ENCODE measurements around the gene SPTLC1. TPM values are rescaled to one million over a fixed set of nuclear protein-coding genes. Genes with fewer than 3 reads are reported as not detected.

Gene SPTLC1
- total and polyA plus RNA-seq, 2 donors (not counting 1 experiment from before 2014, with no cell fraction given) = 26.6 to 53.5 TPM

DNA sequence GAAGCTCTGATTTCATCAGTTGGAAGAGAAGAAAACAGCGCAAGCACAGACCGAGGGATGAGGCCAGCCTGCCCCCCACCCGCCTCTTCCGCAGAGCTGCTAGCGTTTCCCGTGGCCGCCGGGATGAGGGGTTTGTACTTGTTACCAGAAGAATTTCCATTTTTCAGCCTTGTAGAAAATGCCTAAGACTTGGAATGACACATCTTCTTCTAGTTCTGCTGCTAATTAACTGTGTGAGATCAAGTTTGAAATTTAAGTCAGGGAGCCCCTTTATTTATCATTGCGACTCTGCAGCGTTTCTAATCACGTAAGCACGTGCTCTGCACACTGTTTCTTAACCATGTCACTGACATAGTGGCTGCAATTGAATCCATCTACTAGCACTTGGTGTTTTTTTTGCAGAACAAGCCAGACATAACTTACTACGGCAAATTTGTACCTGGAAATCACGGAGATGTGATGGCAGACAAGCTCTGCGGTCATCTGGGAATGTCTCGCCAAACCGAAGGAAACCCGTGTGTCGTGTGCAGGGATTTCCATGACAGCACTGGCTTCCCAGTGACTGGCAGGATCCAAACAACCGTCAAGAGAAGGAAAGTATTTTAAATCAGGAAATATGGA lies 123.4 kb downstream of the SPTLC1 start:
- Histone ChIP-seq H3K36me3 (replicated peaks in 1 of 2; ENCODE audit: control extremely low read depth in 1 of 2, control insufficient read depth in 1 of 2, extremely low read depth in 1 of 2, insufficient read depth in 2 of 2, low read length in 1 of 2) (no peaks in the 10 kb centered on the region), H3K79me2 (ENCODE audit: control insufficient read depth, insufficient read depth, low read length) (no peaks in the 10 kb centered on the region), H3K27ac (ENCODE audit: low read length in 2 of 2) (no peak overlapping the region), H3K27me3 (replicated peaks in 1 of 4; ENCODE audit: control extremely low read depth in 1 of 4, control insufficient read depth in 3 of 4, insufficient read depth in 4 of 4, low read length in 3 of 4) (no peaks in the 10 kb centered on the region), H3K4me3 (ENCODE audit: control extremely low read depth in 1 of 5, extremely low read depth in 1 of 5, insufficient read depth in 1 of 5, low read depth in 2 of 5, low read length in 4 of 5) (no peak overlapping the region), H3K9me3 (ENCODE audit: control extremely low read depth in 1 of 3, control insufficient read depth in 2 of 3, insufficient read depth in 1 of 3, low read length in 2 of 3) (no peaks in the 10 kb centered on the region), H3K4me2 (replicated peaks; ENCODE audit: low read depth, low read length, poor library complexity, severe bottlenecking) (no peak overlapping the region), H3K9ac (ENCODE audit: low read length) (no peak overlapping the region), H4K20me1 (ENCODE audit: control insufficient read depth, insufficient read depth, low read length, poor library complexity, severe bottlenecking) (no peaks in the 10 kb centered on the region), H2AFZ (ENCODE audit: insufficient read depth, low read depth, low read length, poor library complexity, severe bottlenecking) (no peak overlapping the region), H3K4me1 (ENCODE audit: control insufficient read depth in 2 of 2, insufficient read depth in 2 of 2, low read length in 2 of 2) (no peaks in the 10 kb centered on the region)
- POLR2A ChIA-PET = no interaction called here
- CTCF ChIA-PET = no interaction called here
- no peaks in the 10 kb centered on the region for H3K9me3 Mint-ChIP-seq (ENCODE audit: insufficient read depth)
- peaks cover 17% of the 10 kb centered on the region for H3K27me3 Mint-ChIP-seq
- TF ChIP-seq EZH2 (IDR thresholded peaks at IDR 0.05; ENCODE audit: borderline replicate concordance, insufficient read depth, low read depth, low read length, poor library complexity, severe bottlenecking) = no peak
- TF ChIP-seq, protein P1, sequence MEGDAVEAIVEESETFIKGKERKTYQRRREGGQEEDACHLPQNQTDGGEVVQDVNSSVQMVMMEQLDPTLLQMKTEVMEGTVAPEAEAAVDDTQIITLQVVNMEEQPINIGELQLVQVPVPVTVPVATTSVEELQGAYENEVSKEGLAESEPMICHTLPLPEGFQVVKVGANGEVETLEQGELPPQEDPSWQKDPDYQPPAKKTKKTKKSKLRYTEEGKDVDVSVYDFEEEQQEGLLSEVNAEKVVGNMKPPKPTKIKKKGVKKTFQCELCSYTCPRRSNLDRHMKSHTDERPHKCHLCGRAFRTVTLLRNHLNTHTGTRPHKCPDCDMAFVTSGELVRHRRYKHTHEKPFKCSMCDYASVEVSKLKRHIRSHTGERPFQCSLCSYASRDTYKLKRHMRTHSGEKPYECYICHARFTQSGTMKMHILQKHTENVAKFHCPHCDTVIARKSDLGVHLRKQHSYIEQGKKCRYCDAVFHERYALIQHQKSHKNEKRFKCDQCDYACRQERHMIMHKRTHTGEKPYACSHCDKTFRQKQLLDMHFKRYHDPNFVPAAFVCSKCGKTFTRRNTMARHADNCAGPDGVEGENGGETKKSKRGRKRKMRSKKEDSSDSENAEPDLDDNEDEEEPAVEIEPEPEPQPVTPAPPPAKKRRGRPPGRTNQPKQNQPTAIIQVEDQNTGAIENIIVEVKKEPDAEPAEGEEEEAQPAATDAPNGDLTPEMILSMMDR (IDR thresholded peaks at IDR 0.05) = no peak
- ATAC-seq (ENCODE audit: low read depth) (no peak), DNase-seq (no peak)
- no peak overlapping the region for H3K27ac Mint-ChIP-seq
- intact Hi-C loops (cut with micrococcal nuclease) = no loop called here
- 96% methylated on average over 19 of the region's 20 CpGs for WGBS (ENCODE audit: insufficient coverage)
- no peaks in the 10 kb centered on the region for H3K4me1 Mint-ChIP-seq
- no peak overlapping the region for H3K4me3 Mint-ChIP-seq

DNA sequence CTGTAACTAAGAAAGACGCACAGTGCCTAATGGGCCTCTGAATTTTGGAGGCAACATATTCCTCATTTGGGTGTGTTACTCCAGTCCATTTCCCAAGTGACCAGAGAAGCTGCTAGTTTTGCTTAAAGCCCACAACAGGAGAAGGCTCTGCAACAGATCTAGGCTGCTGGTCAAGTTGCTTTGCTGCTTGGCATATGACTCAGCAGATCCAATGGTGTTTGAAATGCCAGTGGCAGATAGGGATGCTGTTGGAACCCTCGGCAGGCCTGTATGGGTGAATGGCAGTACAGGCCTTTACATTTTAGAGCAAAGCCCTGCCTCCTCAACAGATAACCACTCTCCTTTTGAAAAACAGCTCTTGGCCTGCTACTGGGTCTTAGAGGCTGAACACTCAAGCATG lies 129.0 kb downstream of the SPTLC1 start:
- no peak overlapping the region for H2AFZ ChIP-seq (ENCODE audit: insufficient read depth, low read depth, low read length, poor library complexity, severe bottlenecking)
- Mint-ChIP-seq H3K27me3 (peaks cover 15% of the 10 kb centered on the region), H3K9me3 (ENCODE audit: insufficient read depth) (no peaks in the 10 kb centered on the region), H3K4me3 (no peak overlapping the region), H3K4me1 (no peaks in the 10 kb centered on the region), H3K27ac (no peak overlapping the region)
- no peak overlapping the region for H3K9ac ChIP-seq (ENCODE audit: low read length)
- ChIA-PET CTCF (no interaction called here), POLR2A (no interaction called here)
- H3K4me3 ChIP-seq (ENCODE audit: control extremely low read depth in 1 of 5, extremely low read depth in 1 of 5, insufficient read depth in 1 of 5, low read depth in 2 of 5, low read length in 4 of 5) = no peak overlapping the region
- no peak overlapping the region for H3K4me2 ChIP-seq (replicated peaks; ENCODE audit: low read depth, low read length, poor library complexity, severe bottlenecking)
- H3K9me3 ChIP-seq (ENCODE audit: control extremely low read depth in 1 of 3, control insufficient read depth in 2 of 3, insufficient read depth in 1 of 3, low read length in 2 of 3) = peaks cover 0 to 3% (median 0%) of the 10 kb centered on the region in 3 donors
- no peaks in the 10 kb centered on the region for H3K27me3 ChIP-seq (replicated peaks in 1 of 4; ENCODE audit: control extremely low read depth in 1 of 4, control insufficient read depth in 3 of 4, insufficient read depth in 4 of 4, low read length in 3 of 4)
- ATAC-seq (ENCODE audit: low read depth) (no peak), DNase-seq (no peak)
- no peaks in the 10 kb centered on the region for H4K20me1 ChIP-seq (ENCODE audit: control insufficient read depth, insufficient read depth, low read length, poor library complexity, severe bottlenecking)
- TF ChIP-seq EZH2 (IDR thresholded peaks at IDR 0.05; ENCODE audit: borderline replicate concordance, insufficient read depth, low read depth, low read length, poor library complexity, severe bottlenecking) = no peak
- TF ChIP-seq, protein P1 (IDR thresholded peaks at IDR 0.05) = no peak
- 95% methylated on average over 2 of the region's 2 CpGs for WGBS (ENCODE audit: insufficient coverage)
- H3K36me3 ChIP-seq (replicated peaks in 1 of 2; ENCODE audit: control extremely low read depth in 1 of 2, control insufficient read depth in 1 of 2, extremely low read depth in 1 of 2, insufficient read depth in 2 of 2, low read length in 1 of 2) = no peaks in the 10 kb centered on the region
- H3K79me2 ChIP-seq (ENCODE audit: control insufficient read depth, insufficient read depth, low read length) = no peaks in the 10 kb centered on the region
- intact Hi-C loops (cut with micrococcal nuclease) = no loop called here
- no peak overlapping the region for H3K27ac ChIP-seq (ENCODE audit: low read length in 2 of 2)
- H3K4me1 ChIP-seq (ENCODE audit: control insufficient read depth in 2 of 2, insufficient read depth in 2 of 2, low read length in 2 of 2) = no peaks in the 10 kb centered on the region
